ENCODE measurements around the gene MRPS34. TPM values are rescaled to one million over a fixed set of nuclear protein-coding genes. Genes with fewer than 3 reads are reported as not detected.
A peak's percentile ranks its signal among the peaks of the same experiment; 100 is the strongest.

The MRPS34 gene
- polyA plus RNA-seq, 1 experiment = 55.8 TPM

GRCh38 chr16:1752853-1753252 lies 20.1 kb downstream of the MRPS34 start:
- TF ChIP-seq CTCF (IDR thresholded peaks at IDR 0.05; ENCODE audit: low read depth, low read length) = no peak
- Histone ChIP-seq H3K27me3 (ENCODE audit: control insufficient read depth, insufficient read depth, low read length) (no peaks in the 10 kb centered on the region), H3K27ac (ENCODE audit: low read depth, low read length) (no peak overlapping the region), H3K4me3 (ENCODE audit: low read depth, low read length) (no peak overlapping the region), H3K9me3 (ENCODE audit: control insufficient read depth, insufficient read depth, low read length) (no peaks in the 10 kb centered on the region; the same call in 1 of the 2 replicates)
- no peak for DNase-seq (ENCODE audit: low read depth, low spot score)
- ChIA-PET POLR2A (no interaction called here), CTCF (no interaction called here)

- no peak for DNase-seq (ENCODE audit: low read depth, low spot score)
- H3K4me3 ChIP-seq (ENCODE audit: low read depth, low read length) = no peak overlapping the region
- no peak for TF ChIP-seq CTCF (IDR thresholded peaks at IDR 0.05; ENCODE audit: low read depth, low read length)
- H3K27ac ChIP-seq (ENCODE audit: low read depth, low read length) = no peak overlapping the region
- H3K27me3 ChIP-seq (ENCODE audit: control insufficient read depth, insufficient read depth, low read length) = no peaks in the 10 kb centered on the region
- CTCF ChIA-PET = no interaction called here
- POLR2A ChIA-PET = no interaction called here
- H3K9me3 ChIP-seq (ENCODE audit: control insufficient read depth, insufficient read depth, low read length) = no peaks in the 10 kb centered on the region; the same call in 1 of the 2 replicates
Observed at GRCh38 chr16:1751946-1752345, 21.0 kb downstream of the MRPS34 start.

- no peak overlapping the region for H3K27ac ChIP-seq (ENCODE audit: low read depth, low read length)
- no peaks in the 10 kb centered on the region for H3K27me3 ChIP-seq (ENCODE audit: control insufficient read depth, insufficient read depth, low read length)
- no peak for DNase-seq (ENCODE audit: low read depth, low spot score)
- H3K9me3 ChIP-seq (ENCODE audit: control insufficient read depth, insufficient read depth, low read length) = no peaks in the 10 kb centered on the region; the same call in 1 of the 2 replicates
- POLR2A ChIA-PET = no interaction called here
- TF ChIP-seq CTCF (IDR thresholded peaks at IDR 0.05; ENCODE audit: low read depth, low read length) = no peak
- CTCF ChIA-PET = interaction anchor here (1.6 kb wide), 1 partner anchor 26 kb away, joined by 7 read pairs; no protein-coding TSS in a partner anchor
- H3K4me3 ChIP-seq (ENCODE audit: low read depth, low read length) = no peak overlapping the region
Observed at GRCh38 chr16:1749152-1750117, 23.5 kb downstream of the MRPS34 start.

- no peak for TF ChIP-seq CTCF (IDR thresholded peaks at IDR 0.05; ENCODE audit: low read depth, low read length)
- H3K4me3 ChIP-seq (ENCODE audit: low read depth, low read length) = no peak overlapping the region
- no peak for DNase-seq (ENCODE audit: low read depth, low spot score)
- ChIA-PET POLR2A (no interaction called here), CTCF (no interaction called here)
- no peak overlapping the region for H3K27ac ChIP-seq (ENCODE audit: low read depth, low read length)
- H3K9me3 ChIP-seq (ENCODE audit: control insufficient read depth, insufficient read depth, low read length) = no peaks in the 10 kb centered on the region; the same call in 1 of the 2 replicates
- no peaks in the 10 kb centered on the region for H3K27me3 ChIP-seq (ENCODE audit: control insufficient read depth, insufficient read depth, low read length)
Observed at GRCh38 chr16:1747934-1748333, 25.0 kb downstream of the MRPS34 start.

- peak overlapping the region; percentile 94 for H3K27ac ChIP-seq (ENCODE audit: low read depth, low read length)
- H3K4me3 ChIP-seq (ENCODE audit: low read depth, low read length) = no peak overlapping the region
- CTCF ChIA-PET = no interaction called here
- POLR2A ChIA-PET = interaction anchor here (1.2 kb wide), 1 partner anchor 26 kb away, joined by 5 read pairs; the partner anchor contains the start of genes EME2 and MRPS34
- no peak for DNase-seq (ENCODE audit: low read depth, low spot score)
- no peak for TF ChIP-seq CTCF (IDR thresholded peaks at IDR 0.05; ENCODE audit: low read depth, low read length)
- no peaks in the 10 kb centered on the region; the same call in 1 of the 2 replicates for H3K9me3 ChIP-seq (ENCODE audit: control insufficient read depth, insufficient read depth, low read length)
- no peaks in the 10 kb centered on the region for H3K27me3 ChIP-seq (ENCODE audit: control insufficient read depth, insufficient read depth, low read length)
Observed at GRCh38 chr16:1746693-1747195, 26.2 kb downstream of the MRPS34 start.
